ENCODE data around the gene PXK.
A peak's percentile ranks its signal among the peaks of the same experiment; 100 is the strongest.

PXK gene

DNA sequence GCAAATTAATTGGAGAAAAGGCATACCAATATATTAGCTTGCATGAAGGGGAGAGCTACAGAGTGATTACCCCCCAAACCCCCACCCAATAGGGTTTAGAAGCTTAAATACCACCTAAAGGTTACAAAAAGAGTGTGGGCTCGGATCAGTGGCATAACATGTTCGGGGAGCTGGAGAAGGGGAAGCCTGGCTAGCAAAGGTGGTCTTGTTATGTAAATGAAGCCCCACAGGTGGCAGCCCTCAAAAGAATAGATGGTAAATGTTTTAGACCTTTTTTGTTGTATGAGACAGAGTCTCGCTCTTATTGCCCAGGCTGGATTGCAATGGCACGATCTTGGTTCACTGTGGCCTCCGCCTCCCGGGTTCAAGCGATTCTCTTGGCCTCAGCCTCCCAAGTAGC is 10.9 kb upstream of the PXK start:
- no peaks in the 10 kb centered on the region for H3K27me3 ChIP-seq (ENCODE audit: control insufficient read depth in 5 of 5, insufficient read depth in 4 of 5, low read length in 5 of 5)
- H3K4me1 ChIP-seq (ENCODE audit: control insufficient read depth in 5 of 5, insufficient read depth in 5 of 5, low read length in 5 of 5), result peaks cover 0 to 13% (median 10%) of the 10 kb centered on the region in 5 donors
- H3K4me3 ChIP-seq (ENCODE audit: low read depth in 1 of 5, low read length in 5 of 5), result no peak overlapping the region
- H3K27ac ChIP-seq (ENCODE audit: low read depth, low read length), result no peak overlapping the region
- H3K36me3 ChIP-seq (ENCODE audit: control insufficient read depth in 5 of 5, insufficient read depth in 5 of 5, low read length in 5 of 5), result peaks cover 13 to 27% (median 23%) of the 10 kb centered on the region in 5 donors
- no peaks in the 10 kb centered on the region for H3K9me3 ChIP-seq (ENCODE audit: control insufficient read depth in 5 of 5, low read length in 5 of 5)
- H3K9ac ChIP-seq (ENCODE audit: low read length in 5 of 5), result no peak overlapping the region

DNA sequence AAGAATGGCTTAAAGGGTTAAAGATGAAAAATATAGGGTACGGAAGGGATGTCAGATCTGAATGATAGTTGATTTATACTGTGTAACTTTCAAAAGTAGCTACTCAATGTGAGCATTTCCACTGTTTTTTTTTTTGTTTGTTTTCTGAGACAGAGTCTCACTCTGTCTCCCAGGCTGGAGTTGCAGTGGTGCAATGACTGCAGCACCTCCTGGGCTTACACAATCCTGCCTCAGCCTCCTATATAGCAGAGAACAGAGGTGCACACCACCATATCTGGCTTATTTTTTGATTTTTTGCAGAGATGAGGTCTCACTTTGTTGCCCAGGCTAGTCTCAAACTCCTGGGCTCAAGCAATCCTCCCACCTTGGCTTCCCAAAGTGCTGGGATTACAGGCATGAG is 9.9 kb upstream of the PXK start:
- Histone ChIP-seq H3K27me3 (ENCODE audit: control insufficient read depth in 5 of 5, insufficient read depth in 4 of 5, low read length in 5 of 5) (no peaks in the 10 kb centered on the region), H3K4me1 (ENCODE audit: control insufficient read depth in 5 of 5, insufficient read depth in 5 of 5, low read length in 5 of 5) (peaks cover 0 to 13% (median 10%) of the 10 kb centered on the region in 5 donors), H3K27ac (ENCODE audit: low read depth, low read length) (peak overlapping the region; percentile 47), H3K9me3 (ENCODE audit: control insufficient read depth in 5 of 5, low read length in 5 of 5) (no peaks in the 10 kb centered on the region), H3K36me3 (ENCODE audit: control insufficient read depth in 5 of 5, insufficient read depth in 5 of 5, low read length in 5 of 5) (peaks cover 5 to 17% (median 13%) of the 10 kb centered on the region in 5 donors), H3K9ac (ENCODE audit: low read length in 5 of 5) (no peak overlapping the region), H3K4me3 (ENCODE audit: low read depth in 1 of 5, low read length in 5 of 5) (no peak overlapping the region)

DNA sequence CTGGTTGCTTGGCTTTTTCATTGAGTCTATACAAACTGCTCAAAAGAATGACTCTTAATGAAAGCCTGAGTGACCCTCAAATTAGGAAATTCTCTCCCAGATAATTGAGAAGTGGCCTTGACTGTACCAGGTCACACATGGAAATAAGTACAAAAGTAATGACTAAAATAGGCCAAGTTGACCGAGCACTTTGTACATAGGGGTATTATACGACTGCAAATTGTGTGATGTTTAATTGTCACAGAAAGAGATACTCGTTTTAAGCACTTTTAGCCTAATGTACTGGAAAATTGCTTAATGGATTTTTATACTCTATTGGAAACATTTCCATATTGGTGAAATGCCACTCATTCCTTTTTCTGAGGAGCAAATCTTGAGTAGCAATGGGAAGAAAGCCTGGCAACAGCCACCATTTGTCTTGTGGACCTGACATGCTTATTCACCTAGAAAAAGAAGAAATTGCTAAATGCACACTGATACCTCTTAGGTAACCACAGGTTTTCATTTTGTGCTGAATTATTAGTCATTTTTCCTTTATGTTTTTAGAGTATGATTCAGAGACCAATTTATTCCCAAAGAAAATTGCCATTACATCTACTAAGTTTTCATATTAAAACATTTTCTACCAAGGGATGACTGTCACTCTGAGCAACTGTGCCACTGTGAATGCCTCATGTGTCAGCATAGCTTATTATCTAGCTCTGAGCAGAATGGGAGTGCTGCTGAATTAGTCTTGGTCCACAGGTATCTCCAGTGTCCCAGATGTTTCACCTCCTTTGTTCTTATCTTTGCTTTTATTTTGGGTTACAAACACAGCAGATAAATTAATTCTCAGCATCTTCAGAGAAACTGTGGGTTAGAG is 8.9 kb upstream of the PXK start:
- H3K4me3 ChIP-seq (ENCODE audit: low read depth in 1 of 5, low read length in 5 of 5), result no peak overlapping the region

DNA sequence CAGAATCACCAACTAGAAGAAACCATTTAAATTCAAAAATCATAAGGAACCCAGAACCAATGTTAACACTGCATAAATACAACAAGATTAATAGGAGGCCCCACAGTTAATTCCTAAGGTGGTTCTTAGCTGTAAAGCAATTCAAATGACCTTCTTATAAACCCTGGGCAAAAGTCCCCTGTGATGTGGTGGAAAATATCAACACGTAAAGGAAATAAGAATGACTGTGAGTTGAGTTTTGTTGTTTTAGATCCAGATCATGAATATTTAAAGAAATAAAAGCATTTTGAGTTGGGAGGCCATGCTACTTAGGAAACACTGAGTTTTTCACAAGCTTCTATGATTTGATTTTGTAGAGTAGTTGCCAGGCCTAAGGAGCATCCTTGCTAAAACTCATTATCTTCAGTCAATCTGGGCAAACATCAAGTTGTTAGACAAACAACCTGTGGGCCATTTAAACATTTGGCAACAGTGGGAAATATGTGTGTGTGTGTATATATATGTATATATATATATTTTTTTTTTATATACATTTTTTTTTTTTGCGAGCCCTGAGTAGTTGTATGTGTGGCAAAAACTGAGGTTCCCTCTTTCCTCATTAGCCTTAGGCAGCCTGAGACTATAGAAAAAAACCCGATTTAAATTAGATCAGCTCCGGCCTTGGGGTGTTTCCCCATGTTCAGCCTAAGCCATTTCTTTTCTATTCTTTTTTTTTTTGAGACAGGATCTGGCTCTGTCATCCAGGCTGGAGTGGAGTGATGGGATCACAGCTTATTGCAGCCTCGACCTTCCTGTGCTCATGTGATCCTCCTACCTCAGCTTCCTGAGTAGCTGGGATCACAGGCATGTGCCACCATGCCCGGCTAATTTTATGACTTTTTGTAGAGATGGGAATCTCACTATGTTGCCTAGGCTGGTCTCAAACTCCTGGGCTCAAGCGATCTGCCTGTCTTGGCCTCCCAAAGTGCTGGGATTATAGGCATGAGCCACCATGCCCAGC is 8.0 kb upstream of the PXK start:
- Histone ChIP-seq H3K4me3 (ENCODE audit: low read depth in 1 of 5, low read length in 5 of 5) (no peak overlapping the region), H3K27ac (ENCODE audit: low read depth, low read length) (peak overlapping the region; percentile 52), H3K4me1 (ENCODE audit: control insufficient read depth in 5 of 5, insufficient read depth in 5 of 5, low read length in 5 of 5) (peaks cover 0 to 13% (median 10%) of the 10 kb centered on the region in 5 donors), H3K27me3 (ENCODE audit: control insufficient read depth in 5 of 5, insufficient read depth in 4 of 5, low read length in 5 of 5) (no peaks in the 10 kb centered on the region), H3K9ac (ENCODE audit: low read length in 5 of 5) (no peak overlapping the region), H3K36me3 (ENCODE audit: control insufficient read depth in 5 of 5, insufficient read depth in 5 of 5, low read length in 5 of 5) (peaks cover 0 to 3% (median 0%) of the 10 kb centered on the region in 5 donors), H3K9me3 (ENCODE audit: control insufficient read depth in 5 of 5, low read length in 5 of 5) (no peaks in the 10 kb centered on the region)

More for the DNA sequence above, 8.9 kb upstream of the PXK start:
- H3K9ac ChIP-seq (ENCODE audit: low read length in 5 of 5), result no peak overlapping the region
- no peaks in the 10 kb centered on the region for H3K9me3 ChIP-seq (ENCODE audit: control insufficient read depth in 5 of 5, low read length in 5 of 5)
- H3K27me3 ChIP-seq (ENCODE audit: control insufficient read depth in 5 of 5, insufficient read depth in 4 of 5, low read length in 5 of 5), result no peaks in the 10 kb centered on the region
- peaks cover 2 to 8% (median 6%) of the 10 kb centered on the region in 5 donors for H3K36me3 ChIP-seq (ENCODE audit: control insufficient read depth in 5 of 5, insufficient read depth in 5 of 5, low read length in 5 of 5)
- H3K4me1 ChIP-seq (ENCODE audit: control insufficient read depth in 5 of 5, insufficient read depth in 5 of 5, low read length in 5 of 5), result peaks cover 0 to 13% (median 10%) of the 10 kb centered on the region in 5 donors
- H3K27ac ChIP-seq (ENCODE audit: low read depth, low read length), result peak overlapping the region; percentile 52

DNA sequence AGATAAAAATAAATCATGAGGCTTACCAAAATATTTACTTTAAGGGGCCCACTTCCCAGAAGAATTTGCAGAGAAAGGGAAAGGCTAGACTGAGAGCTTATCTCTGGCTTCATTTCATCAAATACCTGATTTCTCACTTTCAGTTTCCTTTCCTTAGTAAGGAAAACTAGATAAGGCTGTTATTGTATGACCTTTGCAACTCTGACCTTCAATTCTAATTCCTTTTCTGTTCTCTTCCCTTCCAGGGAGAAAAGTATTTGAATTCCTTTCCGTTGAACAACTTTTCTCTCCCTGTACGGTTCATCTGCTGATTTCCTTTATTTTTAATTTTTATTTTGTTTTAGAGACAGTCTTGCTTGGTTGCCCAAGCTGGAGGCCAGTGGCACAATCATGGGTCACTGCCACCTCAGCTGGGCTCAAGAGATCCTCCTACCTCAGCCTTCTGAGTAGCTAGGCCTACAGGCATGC is 7.1 kb upstream of the PXK start:
- H3K27ac ChIP-seq (ENCODE audit: low read depth, low read length), result peak overlapping the region; percentile 10
- peak overlapping the region in 1 of 5 donors; percentile 32 for H3K9ac ChIP-seq (ENCODE audit: low read length in 5 of 5)
- peaks cover 0 to 3% (median 0%) of the 10 kb centered on the region in 5 donors for H3K36me3 ChIP-seq (ENCODE audit: control insufficient read depth in 5 of 5, insufficient read depth in 5 of 5, low read length in 5 of 5)
- H3K4me3 ChIP-seq (ENCODE audit: low read depth in 1 of 5, low read length in 5 of 5), result no peak overlapping the region
- peaks cover 0 to 13% (median 10%) of the 10 kb centered on the region in 5 donors for H3K4me1 ChIP-seq (ENCODE audit: control insufficient read depth in 5 of 5, insufficient read depth in 5 of 5, low read length in 5 of 5)
- H3K27me3 ChIP-seq (ENCODE audit: control insufficient read depth in 5 of 5, insufficient read depth in 4 of 5, low read length in 5 of 5), result no peaks in the 10 kb centered on the region
- no peaks in the 10 kb centered on the region for H3K9me3 ChIP-seq (ENCODE audit: control insufficient read depth in 5 of 5, low read length in 5 of 5)

DNA sequence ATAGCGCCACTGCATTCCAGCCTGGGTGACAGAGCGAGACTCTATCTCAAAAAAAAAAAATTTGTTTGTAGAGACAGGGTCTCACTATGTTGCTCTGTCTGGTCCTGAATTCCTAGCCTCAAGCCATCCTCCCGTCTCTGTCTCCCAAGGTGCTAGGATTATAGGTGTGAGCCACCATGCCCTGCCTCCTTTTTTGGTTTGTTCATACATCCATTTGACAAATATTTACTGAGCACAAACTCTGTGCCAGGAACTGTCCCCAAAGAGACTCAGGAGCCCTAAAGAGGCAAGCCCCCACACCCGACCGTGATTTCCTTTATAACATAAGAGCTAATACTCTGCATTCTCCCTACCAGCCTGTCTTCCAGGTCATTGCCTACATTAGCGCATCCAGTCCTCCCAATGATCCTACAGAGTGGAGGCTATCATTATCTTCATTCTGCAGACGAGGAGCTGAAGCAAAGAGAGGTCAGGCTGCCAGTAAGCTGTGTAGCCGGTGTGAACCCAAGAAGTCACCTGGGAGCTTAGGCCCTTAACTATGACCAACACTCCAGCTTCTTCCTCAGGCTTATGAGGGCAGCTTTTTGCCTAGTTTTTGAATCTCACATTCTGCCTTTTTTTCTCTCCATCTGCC is 6.3 kb upstream of the PXK start:
- Histone ChIP-seq H3K9ac (ENCODE audit: low read length in 5 of 5) (peak overlapping the region in 1 of 5 donors; percentile 41), H3K27me3 (ENCODE audit: control insufficient read depth in 5 of 5, insufficient read depth in 4 of 5, low read length in 5 of 5) (no peaks in the 10 kb centered on the region), H3K4me3 (ENCODE audit: low read depth in 1 of 5, low read length in 5 of 5) (no peak overlapping the region), H3K4me1 (ENCODE audit: control insufficient read depth in 5 of 5, insufficient read depth in 5 of 5, low read length in 5 of 5) (peaks cover 0 to 13% (median 7%) of the 10 kb centered on the region in 5 donors), H3K36me3 (ENCODE audit: control insufficient read depth in 5 of 5, insufficient read depth in 5 of 5, low read length in 5 of 5) (peaks cover 0 to 3% (median 0%) of the 10 kb centered on the region in 5 donors), H3K27ac (ENCODE audit: low read depth, low read length) (no peak overlapping the region), H3K9me3 (ENCODE audit: control insufficient read depth in 5 of 5, low read length in 5 of 5) (no peaks in the 10 kb centered on the region)

DNA sequence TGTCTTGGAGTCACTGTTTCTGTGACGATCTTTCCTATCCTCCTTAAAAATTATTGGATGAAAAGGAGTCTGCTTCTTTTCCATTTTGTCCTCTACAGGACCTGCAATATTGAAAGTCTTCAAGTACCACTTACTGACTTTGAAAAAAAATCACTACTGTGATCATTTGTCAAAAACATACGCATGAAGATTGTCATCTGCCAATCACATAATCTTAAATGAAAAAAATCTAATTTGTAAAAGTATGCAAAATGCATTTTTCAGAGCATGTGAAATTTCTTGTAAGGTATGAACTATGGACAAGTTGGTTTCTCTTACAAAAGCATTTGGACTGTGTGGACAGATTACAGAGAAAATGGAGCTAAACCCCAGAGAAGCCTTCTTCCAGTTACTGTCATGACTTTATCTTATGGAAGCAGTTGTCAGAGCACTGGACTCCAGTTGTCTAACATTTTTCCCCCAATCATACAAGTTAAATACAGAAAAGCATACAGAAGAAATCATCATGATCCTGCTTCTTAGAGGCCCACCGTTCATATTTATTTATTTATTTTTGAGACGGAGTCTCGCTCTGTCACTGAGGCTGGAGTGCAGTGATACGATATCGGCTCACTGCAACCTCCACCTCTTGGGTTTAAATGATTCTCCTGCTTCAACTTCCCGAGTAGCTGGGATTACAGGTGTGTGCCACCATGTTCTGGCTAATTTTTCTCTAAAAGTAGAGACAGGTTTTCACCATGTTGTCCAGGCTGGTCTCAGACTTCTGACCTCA is 3.4 kb upstream of the PXK start:
- Histone ChIP-seq H3K4me1 (ENCODE audit: control insufficient read depth in 5 of 5, insufficient read depth in 5 of 5, low read length in 5 of 5) (peaks cover 0 to 24% (median 19%) of the 10 kb centered on the region in 5 donors), H3K27ac (ENCODE audit: low read depth, low read length) (no peak overlapping the region), H3K9ac (ENCODE audit: low read length in 5 of 5) (no peak overlapping the region), H3K27me3 (ENCODE audit: control insufficient read depth in 5 of 5, insufficient read depth in 4 of 5, low read length in 5 of 5) (no peaks in the 10 kb centered on the region), H3K4me3 (ENCODE audit: low read depth in 1 of 5, low read length in 5 of 5) (no peak overlapping the region), H3K9me3 (ENCODE audit: control insufficient read depth in 5 of 5, low read length in 5 of 5) (no peaks in the 10 kb centered on the region), H3K36me3 (ENCODE audit: control insufficient read depth in 5 of 5, insufficient read depth in 5 of 5, low read length in 5 of 5) (peaks cover 0 to 3% (median 0%) of the 10 kb centered on the region in 5 donors)

DNA sequence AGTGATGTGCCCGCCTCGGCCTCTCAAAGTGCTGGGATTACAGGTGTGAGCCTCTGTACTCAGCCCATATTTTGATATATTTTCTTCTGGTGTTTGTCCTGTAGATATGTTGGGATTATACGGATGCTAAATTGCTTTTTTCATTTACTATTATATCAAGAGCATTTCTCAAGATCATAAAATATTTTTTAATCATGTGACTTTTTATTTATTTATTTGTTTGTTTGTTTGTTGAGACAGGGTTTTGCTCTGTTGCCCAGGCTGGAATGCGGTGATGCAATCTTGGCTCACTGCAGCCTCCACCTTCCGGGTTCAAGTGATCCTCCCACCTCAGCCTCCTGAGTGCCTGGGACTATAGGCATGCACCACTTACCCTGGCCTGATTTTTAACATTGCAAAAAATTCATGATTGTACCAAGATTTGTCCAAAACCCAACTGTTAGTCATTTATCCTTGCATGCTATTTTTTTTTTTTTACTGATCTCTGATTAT is 2.7 kb upstream of the PXK start:
- peaks cover 0 to 30% (median 25%) of the 10 kb centered on the region in 5 donors for H3K4me1 ChIP-seq (ENCODE audit: control insufficient read depth in 5 of 5, insufficient read depth in 5 of 5, low read length in 5 of 5)
- no peaks in the 10 kb centered on the region for H3K27me3 ChIP-seq (ENCODE audit: control insufficient read depth in 5 of 5, insufficient read depth in 4 of 5, low read length in 5 of 5)

More for the DNA sequence above, 2.7 kb upstream of the PXK start:
- Histone ChIP-seq H3K27ac (ENCODE audit: low read depth, low read length) (no peak overlapping the region), H3K9ac (ENCODE audit: low read length in 5 of 5) (no peak overlapping the region), H3K9me3 (ENCODE audit: control insufficient read depth in 5 of 5, low read length in 5 of 5) (no peaks in the 10 kb centered on the region), H3K4me3 (ENCODE audit: low read depth in 1 of 5, low read length in 5 of 5) (no peak overlapping the region), H3K36me3 (ENCODE audit: control insufficient read depth in 5 of 5, insufficient read depth in 5 of 5, low read length in 5 of 5) (peaks cover 0 to 3% (median 0%) of the 10 kb centered on the region in 5 donors)
